ENCODE data around the gene CDX4.
"Not testable (repeated sequence)": the region's sequence is repeated elsewhere in the genome, so short reads cannot be mapped to it uniquely, and the experiment has no call there.

Gene CDX4

DNA sequence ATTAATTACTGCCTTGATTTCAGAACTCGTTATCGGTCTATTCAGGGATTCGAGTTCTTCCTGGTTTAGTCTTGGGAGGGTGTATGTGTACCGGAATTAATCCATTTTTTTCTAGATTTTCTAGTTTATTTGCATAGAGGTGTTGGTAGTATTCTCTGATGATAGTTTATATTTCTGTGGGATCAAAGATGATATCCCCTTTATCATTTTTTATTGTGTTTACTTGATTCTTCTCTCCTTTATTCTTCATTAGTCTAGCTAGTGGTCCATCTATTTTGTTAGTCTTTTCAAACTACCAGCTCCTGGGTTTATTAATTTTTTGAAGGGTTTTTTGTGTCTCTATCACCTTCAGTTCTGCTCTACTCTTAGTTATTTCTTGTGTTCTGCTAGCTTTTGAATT, 32.1 kb downstream of the CDX4 start:
- Histone ChIP-seq H3K4me3 (ENCODE audit: low read length) (no peak overlapping the region), H3K27me3 (ENCODE audit: control insufficient read depth, insufficient read depth, low read length) (no peaks in the 10 kb centered on the region), H3K4me1 (ENCODE audit: control insufficient read depth, insufficient read depth, low read length) (no peaks in the 10 kb centered on the region), H3K27ac (ENCODE audit: low read length) (no peak overlapping the region), H3K9me3 (ENCODE audit: control insufficient read depth, insufficient read depth, low read length) (no peaks in the 10 kb centered on the region), H3K36me3 (ENCODE audit: control insufficient read depth, insufficient read depth, low read length) (no peaks in the 10 kb centered on the region)
- no CpG with 5 or more reads among the region's 4 CpGs for WGBS (ENCODE audit: insufficient coverage, insufficient read length)
- DNase-seq (ENCODE audit: low read depth, low spot score): no peak

DNA sequence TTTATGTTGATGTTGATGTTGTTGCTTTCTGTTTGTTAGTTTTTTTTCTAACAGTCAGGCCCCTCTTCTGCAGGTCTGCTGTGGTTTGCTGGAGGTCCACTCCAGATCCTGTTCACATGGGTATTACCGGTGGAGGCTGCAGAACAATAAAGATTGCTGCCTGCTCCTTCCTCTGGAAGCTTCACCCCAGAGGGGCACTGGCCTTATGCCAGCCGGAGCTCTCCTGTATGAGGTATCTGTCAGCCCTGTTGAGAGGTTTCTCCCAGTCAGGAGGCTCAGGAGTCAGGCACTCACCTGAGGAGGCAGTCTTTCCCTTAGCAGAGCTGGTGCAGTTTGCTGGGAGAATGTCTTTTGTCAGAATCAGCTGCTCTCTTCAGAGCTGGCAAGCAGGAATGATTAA, 34.7 kb downstream of the CDX4 start:
- Histone ChIP-seq H3K4me1 (ENCODE audit: control insufficient read depth, insufficient read depth, low read length) (no peaks in the 10 kb centered on the region), H3K9me3 (ENCODE audit: control insufficient read depth, insufficient read depth, low read length) (no peaks in the 10 kb centered on the region), H3K27ac (ENCODE audit: low read length) (no peak overlapping the region), H3K36me3 (ENCODE audit: control insufficient read depth, insufficient read depth, low read length) (no peaks in the 10 kb centered on the region), H3K27me3 (ENCODE audit: control insufficient read depth, insufficient read depth, low read length) (no peaks in the 10 kb centered on the region), H3K4me3 (ENCODE audit: low read length) (no peak overlapping the region)
- DNase-seq (ENCODE audit: low read depth, low spot score): no peak
- no CpG with 5 or more reads among the region's 2 CpGs for WGBS (ENCODE audit: insufficient coverage, insufficient read length)

DNA sequence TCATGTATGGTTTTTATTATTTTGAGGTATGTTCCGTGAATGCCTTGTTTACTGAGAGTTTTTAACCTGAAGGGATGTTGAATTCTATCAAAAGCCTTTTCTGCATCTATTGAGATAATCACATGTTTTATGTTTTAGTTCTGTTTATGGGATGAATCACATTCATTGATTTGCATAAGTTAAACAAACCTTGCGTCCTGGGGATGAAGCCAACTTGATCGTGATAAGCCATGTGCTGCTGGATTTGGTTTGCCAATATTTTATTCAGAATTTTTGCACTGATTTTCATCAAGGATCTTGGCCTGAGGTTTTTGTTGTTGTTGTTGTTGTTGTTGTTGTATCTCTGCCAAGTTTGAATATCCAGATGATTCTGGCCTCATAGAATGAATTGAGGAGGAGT, 43.8 kb downstream of the CDX4 start:
- Histone ChIP-seq H3K36me3 (ENCODE audit: control insufficient read depth, insufficient read depth, low read length) (no peaks in the 10 kb centered on the region), H3K4me3 (ENCODE audit: low read length) (no peak overlapping the region), H3K27ac (ENCODE audit: low read length) (no peak overlapping the region), H3K4me1 (ENCODE audit: control insufficient read depth, insufficient read depth, low read length) (no peaks in the 10 kb centered on the region), H3K9me3 (ENCODE audit: control insufficient read depth, insufficient read depth, low read length) (no peaks in the 10 kb centered on the region), H3K27me3 (ENCODE audit: control insufficient read depth, insufficient read depth, low read length) (no peaks in the 10 kb centered on the region)
- DNase-seq (ENCODE audit: low read depth, low spot score): no peak
- no CpG with 5 or more reads among the region's 3 CpGs for WGBS (ENCODE audit: insufficient coverage, insufficient read length)

DNA sequence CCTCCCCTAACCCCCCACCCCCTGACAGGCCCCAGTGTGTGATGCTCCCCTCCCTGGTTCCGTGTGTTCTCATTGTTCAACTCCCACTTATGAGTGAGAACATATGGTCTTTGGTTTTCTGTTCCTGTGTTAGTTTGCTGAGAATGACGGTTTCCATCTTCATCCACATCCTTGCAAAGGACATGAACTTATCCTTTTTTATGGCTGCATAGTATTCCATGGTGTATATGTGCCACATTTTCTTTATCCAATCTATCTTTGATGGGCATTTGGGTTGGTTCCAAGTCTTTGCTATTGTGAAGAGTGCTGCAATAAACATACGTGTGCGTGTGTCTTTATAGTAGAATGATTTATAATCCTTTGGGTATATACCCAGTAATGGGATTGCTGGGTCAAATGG, 45.3 kb downstream of the CDX4 start:
- not testable (repeated sequence) for H3K36me3 ChIP-seq (ENCODE audit: control insufficient read depth, insufficient read depth, low read length); H3K27ac ChIP-seq (ENCODE audit: low read length); DNase-seq (ENCODE audit: low read depth, low spot score); H3K27me3 ChIP-seq (ENCODE audit: control insufficient read depth, insufficient read depth, low read length); H3K4me1 ChIP-seq (ENCODE audit: control insufficient read depth, insufficient read depth, low read length); H3K4me3 ChIP-seq (ENCODE audit: low read length); H3K9me3 ChIP-seq (ENCODE audit: control insufficient read depth, insufficient read depth, low read length)
- no CpG with 5 or more reads among the region's 4 CpGs for WGBS (ENCODE audit: insufficient coverage, insufficient read length)
